ENCODE data around the gene NTN3. TPM values are rescaled to one million over a fixed set of nuclear protein-coding genes. Genes with fewer than 3 reads are reported as not detected.

Gene NTN3
- total RNA-seq, 3 donors from 2014 or later (not counting 1 experiment from before 2014, with no cell fraction given) = not detected

- Mint-ChIP-seq H3K4me3 (no peak overlapping the region), H3K4me1 (peaks cover 7 to 9% of the 10 kb centered on the region in 2 donors), H3K9me3 (no peaks in the 10 kb centered on the region), H3K27ac (no peak overlapping the region), H3K27me3 (ENCODE audit: low read depth in 2 of 2) (no peaks in the 10 kb centered on the region), H3K36me3 (no peaks in the 10 kb centered on the region)
- ATAC-seq (no peak), DNase-seq (no peak)
- intact Hi-C loops (cut with micrococcal nuclease) = no loop called here
- H3K27me3 ChIP-seq (ENCODE audit: control insufficient read depth, insufficient read depth, low read length) = no peaks in the 10 kb centered on the region
- no peak overlapping the region for H3K4me3 ChIP-seq (ENCODE audit: low read length)
- H3K4me1 ChIP-seq (ENCODE audit: control insufficient read depth, insufficient read depth, low read length) = peaks cover 16% of the 10 kb centered on the region
- 97% methylated on average over 21 of the region's 21 CpGs for WGBS (ENCODE audit: insufficient coverage)
- H3K36me3 ChIP-seq (ENCODE audit: control insufficient read depth, insufficient read depth, low read length) = peaks cover 24% of the 10 kb centered on the region
- H3K27ac ChIP-seq (ENCODE audit: low read length) = no peak overlapping the region
- H3K9me3 ChIP-seq (ENCODE audit: control insufficient read depth, insufficient read depth, low read length) = no peaks in the 10 kb centered on the region
- TF ChIP-seq CTCF (IDR thresholded peaks at IDR 0.05) = no peak
These were observed 14.4 kb upstream of the NTN3 start for GRCh38 chr16:2456551-2457153.

- Mint-ChIP-seq H3K4me1 (peaks cover 7 to 9% of the 10 kb centered on the region in 2 donors), H3K4me3 (no peak overlapping the region), H3K36me3 (no peaks in the 10 kb centered on the region), H3K27me3 (ENCODE audit: low read depth in 2 of 2) (no peaks in the 10 kb centered on the region), H3K27ac (no peak overlapping the region), H3K9me3 (no peaks in the 10 kb centered on the region)
- H3K36me3 ChIP-seq (ENCODE audit: control insufficient read depth, insufficient read depth, low read length) = peaks cover 22% of the 10 kb centered on the region
- H3K27me3 ChIP-seq (ENCODE audit: control insufficient read depth, insufficient read depth, low read length) = no peaks in the 10 kb centered on the region
- no peaks in the 10 kb centered on the region for H3K9me3 ChIP-seq (ENCODE audit: control insufficient read depth, insufficient read depth, low read length)
- 85% methylated on average over 13 of the region's 13 CpGs for WGBS (ENCODE audit: insufficient coverage)
- ATAC-seq (no peak), DNase-seq (no peak)
- no peak for TF ChIP-seq CTCF (IDR thresholded peaks at IDR 0.05)
- H3K4me1 ChIP-seq (ENCODE audit: control insufficient read depth, insufficient read depth, low read length) = peaks cover 16% of the 10 kb centered on the region
- H3K27ac ChIP-seq (ENCODE audit: low read length) = no peak overlapping the region
- no peak overlapping the region for H3K4me3 ChIP-seq (ENCODE audit: low read length)
- intact Hi-C loops (cut with micrococcal nuclease) = no loop called here
These were observed 13.8 kb upstream of the NTN3 start for GRCh38 chr16:2457267-2457666.

- ATAC-seq (no peak), DNase-seq (no peak)
- WGBS (ENCODE audit: insufficient coverage) = 94% methylated on average over 7 of the region's 7 CpGs
- intact Hi-C loops (cut with micrococcal nuclease) = no loop called here
- Histone ChIP-seq H3K4me3 (ENCODE audit: low read length) (no peak overlapping the region), H3K9me3 (ENCODE audit: control insufficient read depth, insufficient read depth, low read length) (no peaks in the 10 kb centered on the region), H3K27me3 (ENCODE audit: control insufficient read depth, insufficient read depth, low read length) (no peaks in the 10 kb centered on the region), H3K4me1 (ENCODE audit: control insufficient read depth, insufficient read depth, low read length) (peaks cover 16% of the 10 kb centered on the region), H3K36me3 (ENCODE audit: control insufficient read depth, insufficient read depth, low read length) (peaks cover 22% of the 10 kb centered on the region), H3K27ac (ENCODE audit: low read length) (no peak overlapping the region)
- Mint-ChIP-seq H3K4me1 (peaks cover 7 to 9% of the 10 kb centered on the region in 2 donors), H3K36me3 (no peaks in the 10 kb centered on the region), H3K4me3 (no peak overlapping the region), H3K27ac (no peak overlapping the region), H3K9me3 (no peaks in the 10 kb centered on the region), H3K27me3 (ENCODE audit: low read depth in 2 of 2) (no peaks in the 10 kb centered on the region)
- TF ChIP-seq CTCF (IDR thresholded peaks at IDR 0.05) = no peak
These were observed 13.2 kb upstream of the NTN3 start for GRCh38 chr16:2457946-2458345.
